Esophagus squamous epithelium (tissue), 4 donors: ENCODE results near the gene KRTAP1-1.

Experiments used
- CTCF ChIP-seq, 6 experiments: fragments of 450-650 bp in 4 of 6; fragments of 200-600 bp in 2 of 6; sonication (generic) in 2 of 6; IDR thresholded peaks; one replicate each; pipeline ENCODE4 v1.5.1; 2016 to 2019; ENCODE audit warnings: antibody characterized with exemption in 6 of 6, mild to moderate bottlenecking in 4 of 6, moderate library complexity in 4 of 6
- POLR2A ChIP-seq, 4 donors: fragments of 450-650 bp; IDR thresholded peaks; one replicate each; pipeline ENCODE4 v1.6.1; 2017; ENCODE audit warnings: antibody characterized with exemption in 4 of 4, mild to moderate bottlenecking in 4 of 4, moderate library complexity in 3 of 4

GRCh38 chr17:41071606-41072360 is 30.5 kb upstream of the KRTAP1-1 start:
- TF ChIP-seq CTCF (IDR thresholded peaks at IDR 0.05) (no peak), POLR2A (IDR thresholded peaks at IDR 0.05) (no peak)
